ENCODE data around the gene MAG. TPM values are rescaled to one million over a fixed set of nuclear protein-coding genes. Genes with fewer than 3 reads are reported as not detected.
A peak's percentile ranks its signal among the peaks of the same experiment; 100 is the strongest.

Gene MAG
- total RNA-seq, 2 experiments from 2014 or later: not detected

DNA sequence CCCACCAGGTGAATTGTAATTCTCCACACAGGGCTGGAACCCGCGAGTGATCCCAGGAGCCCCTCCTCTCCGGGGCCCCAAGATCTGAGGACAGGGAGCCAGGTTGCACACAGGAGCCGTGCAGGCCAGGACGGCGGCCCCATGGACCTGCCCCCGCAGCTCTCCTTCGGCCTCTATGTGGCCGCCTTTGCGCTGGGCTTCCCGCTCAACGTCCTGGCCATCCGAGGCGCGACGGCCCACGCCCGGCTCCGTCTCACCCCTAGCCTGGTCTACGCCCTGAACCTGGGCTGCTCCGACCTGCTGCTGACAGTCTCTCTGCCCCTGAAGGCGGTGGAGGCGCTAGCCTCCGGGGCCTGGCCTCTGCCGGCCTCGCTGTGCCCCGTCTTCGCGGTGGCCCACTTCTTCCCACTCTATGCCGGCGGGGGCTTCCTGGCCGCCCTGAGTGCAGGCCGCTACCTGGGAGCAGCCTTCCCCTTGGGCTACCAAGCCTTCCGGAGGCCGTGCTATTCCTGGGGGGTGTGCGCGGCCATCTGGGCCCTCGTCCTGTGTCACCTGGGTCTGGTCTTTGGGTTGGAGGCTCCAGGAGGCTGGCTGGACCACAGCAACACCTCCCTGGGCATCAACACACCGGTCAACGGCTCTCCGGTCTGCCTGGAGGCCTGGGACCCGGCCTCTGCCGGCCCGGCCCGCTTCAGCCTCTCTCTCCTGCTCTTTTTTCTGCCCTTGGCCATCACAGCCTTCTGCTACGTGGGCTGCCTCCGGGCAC is 59.6 kb downstream of the MAG start:
- Histone ChIP-seq H3K4me1 (ENCODE audit: insufficient read depth, low read length) (peaks cover 27% of the 10 kb centered on the region), H3K9me3 (ENCODE audit: control insufficient read depth in 1 of 2, insufficient read depth in 1 of 2, low read length in 2 of 2) (peaks cover 0 to 3% of the 10 kb centered on the region in 2 experiments), H3K27ac (ENCODE audit: low read depth in 1 of 2, low read length in 2 of 2) (no peak overlapping the region), H3K4me3 (ENCODE audit: low read length) (no peak overlapping the region), H3K36me3 (ENCODE audit: insufficient read depth, low read length) (no peaks in the 10 kb centered on the region), H3K27me3 (ENCODE audit: control insufficient read depth in 1 of 2, insufficient read depth in 2 of 2, low read length in 2 of 2) (no peaks in the 10 kb centered on the region)
- ChIA-PET POLR2A (interaction anchor here (2.3 kb wide), 1 partner anchor 111 kb away, joined by 15 read pairs; no protein-coding TSS in a partner anchor), CTCF (no interaction called here)
- Mint-ChIP-seq H3K36me3 (ENCODE audit: low read depth) (no peaks in the 10 kb centered on the region), H3K9me3 (no peaks in the 10 kb centered on the region), H3K4me3 (no peak overlapping the region), H3K27me3 (peaks cover 12% of the 10 kb centered on the region), H3K4me1 (ENCODE audit: low read depth) (peaks cover 20% of the 10 kb centered on the region), H3K27ac (no peak overlapping the region)
- TF ChIP-seq CTCF (IDR thresholded peaks at IDR 0.05): no peak
- ATAC-seq (ENCODE audit: poor library complexity) (no peak), DNase-seq (peak in 2 of 14 experiments; percentile 18 to 30)
- intact Hi-C loops (cut with DNase I, micrococcal nuclease): loop anchor here (1.0 to 5.0 kb wide), 4 partner anchors 105 to 241 kb away; no protein-coding TSS in a partner anchor

- H3K27me3 Mint-ChIP-seq: peaks cover 7% of the 10 kb centered on the region
Measured at GRCh38 chr19:35352177-35352447, 60.2 kb downstream of the MAG start.

More at GRCh38 chr19:35352177-35352447, 60.2 kb downstream of the MAG start:
- no peak for ATAC-seq (ENCODE audit: poor library complexity)
- Histone ChIP-seq H3K27me3 (ENCODE audit: control insufficient read depth in 1 of 2, insufficient read depth in 2 of 2, low read length in 2 of 2) (no peaks in the 10 kb centered on the region), H3K4me1 (ENCODE audit: insufficient read depth, low read length) (peaks cover 22% of the 10 kb centered on the region), H3K4me3 (ENCODE audit: low read length) (no peak overlapping the region), H3K36me3 (ENCODE audit: insufficient read depth, low read length) (no peaks in the 10 kb centered on the region), H3K9me3 (ENCODE audit: control insufficient read depth in 1 of 2, insufficient read depth in 1 of 2, low read length in 2 of 2) (peaks cover 0 to 3% of the 10 kb centered on the region in 2 experiments), H3K27ac (ENCODE audit: low read depth in 1 of 2, low read length in 2 of 2) (no peak overlapping the region)
- CTCF ChIA-PET: interaction anchor here (1.5 to 2.1 kb wide), 4 partner anchors 19 to 143 kb away, joined by 4 to 27 read pairs (median 12); no protein-coding TSS in a partner anchor
- H3K4me3 Mint-ChIP-seq: no peak overlapping the region
- H3K4me1 Mint-ChIP-seq (ENCODE audit: low read depth): peaks cover 15% of the 10 kb centered on the region
- H3K27ac Mint-ChIP-seq: no peak overlapping the region
- H3K9me3 Mint-ChIP-seq: no peaks in the 10 kb centered on the region
- POLR2A ChIA-PET: interaction anchor here (0.7 to 2.3 kb wide), 3 partner anchors 33 to 143 kb away, joined by 3 to 15 read pairs (median 4); no protein-coding TSS in a partner anchor
- no peak for DNase-seq
- TF ChIP-seq CTCF (IDR thresholded peaks at IDR 0.05): no peak
- intact Hi-C loops (cut with DNase I, micrococcal nuclease): loop anchor here (1.0 to 5.0 kb wide), 4 partner anchors 105 to 240 kb away; no protein-coding TSS in a partner anchor
- H3K36me3 Mint-ChIP-seq (ENCODE audit: low read depth): no peaks in the 10 kb centered on the region

Data from CD4-positive, alpha-beta T cell (primary cell).